ENCODE results near the gene SUFU.
"Not testable (repeated sequence)": the region's sequence is repeated elsewhere in the genome, so short reads cannot be mapped to it uniquely, and the experiment has no call there.

The SUFU gene

GRCh38 chr10:102652170-102652916 is 148.6 kb downstream of the SUFU start:
- Mint-ChIP-seq H3K27ac (peak overlapping the region; percentile 87), H3K4me1 (ENCODE audit: low read depth) (peaks cover 61% of the 10 kb centered on the region), H3K36me3 (ENCODE audit: low read depth) (peaks cover 33% of the 10 kb centered on the region), H3K27me3 (no peaks in the 10 kb centered on the region), H3K9me3 (no peaks in the 10 kb centered on the region), H3K4me3 (peak overlapping the region; percentile 62)

- no peaks in the 10 kb centered on the region for H3K27me3 Mint-ChIP-seq
- no peaks in the 10 kb centered on the region for H3K9me3 Mint-ChIP-seq
- H3K36me3 Mint-ChIP-seq (ENCODE audit: low read depth), result peaks cover 39% of the 10 kb centered on the region
- H3K27ac Mint-ChIP-seq, result peak overlapping the region; percentile 87
- no peak overlapping the region for H3K4me3 Mint-ChIP-seq
- peaks cover 59% of the 10 kb centered on the region for H3K4me1 Mint-ChIP-seq (ENCODE audit: low read depth)
These were observed 149.3 kb downstream of the SUFU start for GRCh38 chr10:102653060-102653459.

- Mint-ChIP-seq H3K4me3 (no peak overlapping the region), H3K27me3 (no peaks in the 10 kb centered on the region), H3K4me1 (ENCODE audit: low read depth) (peaks cover 59% of the 10 kb centered on the region), H3K9me3 (no peaks in the 10 kb centered on the region), H3K36me3 (ENCODE audit: low read depth) (peaks cover 44% of the 10 kb centered on the region), H3K27ac (no peak overlapping the region)
These were observed 150.8 kb downstream of the SUFU start for GRCh38 chr10:102654566-102654965.

- no peak overlapping the region for H3K4me3 Mint-ChIP-seq
- H3K36me3 Mint-ChIP-seq (ENCODE audit: low read depth), result peaks cover 44% of the 10 kb centered on the region
- no peaks in the 10 kb centered on the region for H3K27me3 Mint-ChIP-seq
- no peaks in the 10 kb centered on the region for H3K9me3 Mint-ChIP-seq
- H3K27ac Mint-ChIP-seq, result no peak overlapping the region
- peaks cover 61% of the 10 kb centered on the region for H3K4me1 Mint-ChIP-seq (ENCODE audit: low read depth)
These were observed 151.2 kb downstream of the SUFU start for GRCh38 chr10:102654969-102655368.

GRCh38 chr10:102656026-102656425 is 152.3 kb downstream of the SUFU start:
- Mint-ChIP-seq H3K9me3 (no peaks in the 10 kb centered on the region), H3K4me3 (no peak overlapping the region), H3K4me1 (ENCODE audit: low read depth) (peaks cover 61% of the 10 kb centered on the region), H3K27ac (no peak overlapping the region), H3K27me3 (no peaks in the 10 kb centered on the region), H3K36me3 (ENCODE audit: low read depth) (peaks cover 44% of the 10 kb centered on the region)

GRCh38 chr10:102656791-102657371 is 153.1 kb downstream of the SUFU start:
- Mint-ChIP-seq H3K4me1 (ENCODE audit: low read depth) (peaks cover 61% of the 10 kb centered on the region), H3K27me3 (no peaks in the 10 kb centered on the region), H3K27ac (peak overlapping the region; percentile 21), H3K9me3 (no peaks in the 10 kb centered on the region), H3K36me3 (ENCODE audit: low read depth) (peaks cover 44% of the 10 kb centered on the region), H3K4me3 (no peak overlapping the region)

GRCh38 chr10:102657451-102657850 is 153.7 kb downstream of the SUFU start:
- no peaks in the 10 kb centered on the region for H3K27me3 Mint-ChIP-seq
- peaks cover 61% of the 10 kb centered on the region for H3K4me1 Mint-ChIP-seq (ENCODE audit: low read depth)
- peak overlapping the region; percentile 21 for H3K27ac Mint-ChIP-seq
- H3K4me3 Mint-ChIP-seq, result no peak overlapping the region
- H3K9me3 Mint-ChIP-seq, result no peaks in the 10 kb centered on the region
- H3K36me3 Mint-ChIP-seq (ENCODE audit: low read depth), result peaks cover 39% of the 10 kb centered on the region

GRCh38 chr10:102657984-102658724 is 154.4 kb downstream of the SUFU start:
- peak overlapping the region; percentile 61 for H3K27ac Mint-ChIP-seq
- H3K27me3 Mint-ChIP-seq, result no peaks in the 10 kb centered on the region
- H3K9me3 Mint-ChIP-seq, result no peaks in the 10 kb centered on the region
- H3K4me1 Mint-ChIP-seq (ENCODE audit: low read depth), result peaks cover 56% of the 10 kb centered on the region
- no peak overlapping the region for H3K4me3 Mint-ChIP-seq
- peaks cover 34% of the 10 kb centered on the region for H3K36me3 Mint-ChIP-seq (ENCODE audit: low read depth)

- Mint-ChIP-seq H3K4me3 (no peak overlapping the region), H3K4me1 (ENCODE audit: low read depth) (peaks cover 50% of the 10 kb centered on the region), H3K27ac (no peak overlapping the region), H3K9me3 (no peaks in the 10 kb centered on the region), H3K36me3 (ENCODE audit: low read depth) (peaks cover 27% of the 10 kb centered on the region), H3K27me3 (no peaks in the 10 kb centered on the region)
These were observed 155.0 kb downstream of the SUFU start for GRCh38 chr10:102658802-102659201.

GRCh38 chr10:102660888-102661657 is 157.3 kb downstream of the SUFU start:
- Mint-ChIP-seq H3K27ac (peak overlapping the region; percentile 83), H3K36me3 (ENCODE audit: low read depth) (peaks cover 19% of the 10 kb centered on the region), H3K4me3 (peak overlapping the region; percentile 66), H3K4me1 (ENCODE audit: low read depth) (peaks cover 48% of the 10 kb centered on the region), H3K27me3 (no peaks in the 10 kb centered on the region), H3K9me3 (no peaks in the 10 kb centered on the region)

GRCh38 chr10:102661658-102662028 is 157.9 kb downstream of the SUFU start:
- H3K27me3 Mint-ChIP-seq, result no peaks in the 10 kb centered on the region
- H3K4me3 Mint-ChIP-seq, result peak overlapping the region; percentile 66
- no peaks in the 10 kb centered on the region for H3K9me3 Mint-ChIP-seq
- H3K27ac Mint-ChIP-seq, result peak overlapping the region; percentile 83
- peaks cover 48% of the 10 kb centered on the region for H3K4me1 Mint-ChIP-seq (ENCODE audit: low read depth)
- peaks cover 13% of the 10 kb centered on the region for H3K36me3 Mint-ChIP-seq (ENCODE audit: low read depth)

GRCh38 chr10:102665904-102666509 is 162.2 kb downstream of the SUFU start:
- no peaks in the 10 kb centered on the region for H3K27me3 Mint-ChIP-seq
- no peaks in the 10 kb centered on the region for H3K36me3 Mint-ChIP-seq (ENCODE audit: low read depth)
- no peak overlapping the region for H3K27ac Mint-ChIP-seq
- no peaks in the 10 kb centered on the region for H3K9me3 Mint-ChIP-seq
- H3K4me3 Mint-ChIP-seq, result no peak overlapping the region
- H3K4me1 Mint-ChIP-seq (ENCODE audit: low read depth), result peaks cover 27% of the 10 kb centered on the region

- not testable (repeated sequence) for H3K9me3 Mint-ChIP-seq; H3K36me3 Mint-ChIP-seq (ENCODE audit: low read depth); H3K27me3 Mint-ChIP-seq; H3K4me3 Mint-ChIP-seq
- Mint-ChIP-seq H3K27ac (peak overlapping the region; percentile 31), H3K4me1 (ENCODE audit: low read depth) (peaks cover 12% of the 10 kb centered on the region)
These were observed 163.6 kb downstream of the SUFU start for GRCh38 chr10:102667411-102667810.

GRCh38 chr10:102668326-102669107 is 164.7 kb downstream of the SUFU start:
- H3K36me3 Mint-ChIP-seq (ENCODE audit: low read depth), result no peaks in the 10 kb centered on the region
- H3K27ac Mint-ChIP-seq, result no peak overlapping the region
- no peaks in the 10 kb centered on the region for H3K27me3 Mint-ChIP-seq
- no peaks in the 10 kb centered on the region for H3K9me3 Mint-ChIP-seq
- no peak overlapping the region for H3K4me3 Mint-ChIP-seq
- H3K4me1 Mint-ChIP-seq (ENCODE audit: low read depth), result peaks cover 15% of the 10 kb centered on the region
